IPS-15b (cell line): ENCODE results near the gene TBC1D12.
"Not testable (repeated sequence)": the region's sequence is repeated elsewhere in the genome, so short reads cannot be mapped to it uniquely, and the experiment has no call there.

Experiments
- H3K27me3 ChIP-seq: one replicate; pipeline ENCODE4 v1.6.1; 2013; ENCODE audit warnings: low read length; ENCODE audit not compliant: control insufficient read depth, insufficient read depth
- H3K36me3 ChIP-seq: one replicate; pipeline ENCODE4 v1.6.1; 2013; ENCODE audit warnings: low read length; ENCODE audit not compliant: control insufficient read depth, insufficient read depth
- H3K4me1 ChIP-seq: one replicate; pipeline ENCODE4 v1.6.1; 2013; ENCODE audit warnings: mild to moderate bottlenecking, low read length; ENCODE audit not compliant: control insufficient read depth, insufficient read depth
- H3K4me3 ChIP-seq: one replicate; pipeline ENCODE4 v1.5.1; 2013; ENCODE audit warnings: low read depth, low read length
- H3K9ac ChIP-seq: one replicate; pipeline ENCODE4 v1.6.1; 2013; ENCODE audit warnings: low read depth, mild to moderate bottlenecking, low read length
- H3K9me3 ChIP-seq: one replicate; pipeline ENCODE4 v1.6.1; 2013; ENCODE audit warnings: mild to moderate bottlenecking, low read length; ENCODE audit not compliant: control insufficient read depth, insufficient read depth

Gene TBC1D12

DNA sequence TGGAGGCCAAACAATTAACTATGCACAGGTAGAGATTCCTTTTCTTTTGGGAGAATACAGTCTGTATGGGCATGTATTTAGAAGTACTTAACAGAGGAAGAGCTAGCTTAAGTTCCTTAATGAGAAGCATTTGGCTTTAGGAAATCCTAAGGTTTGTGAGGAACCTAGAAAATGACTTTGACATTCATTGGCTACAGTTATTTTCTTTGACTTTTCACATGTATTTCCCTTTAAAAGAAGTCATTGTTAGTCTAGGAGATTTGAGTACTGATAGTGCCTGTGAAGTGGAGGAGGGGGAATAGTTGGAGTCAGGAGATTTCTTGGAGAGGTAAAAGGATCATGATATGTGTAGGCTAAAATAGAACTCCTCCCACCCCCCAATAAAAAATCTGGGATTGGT lies 146.9 kb downstream of the TBC1D12 start:
- Histone ChIP-seq H3K4me3 (peak overlapping the region; percentile 2), H3K9me3 (no peaks in the 10 kb centered on the region), H3K4me1 (peaks cover 4% of the 10 kb centered on the region), H3K27me3 (no peaks in the 10 kb centered on the region), H3K36me3 (peaks cover 4% of the 10 kb centered on the region), H3K9ac (no peak overlapping the region)

DNA sequence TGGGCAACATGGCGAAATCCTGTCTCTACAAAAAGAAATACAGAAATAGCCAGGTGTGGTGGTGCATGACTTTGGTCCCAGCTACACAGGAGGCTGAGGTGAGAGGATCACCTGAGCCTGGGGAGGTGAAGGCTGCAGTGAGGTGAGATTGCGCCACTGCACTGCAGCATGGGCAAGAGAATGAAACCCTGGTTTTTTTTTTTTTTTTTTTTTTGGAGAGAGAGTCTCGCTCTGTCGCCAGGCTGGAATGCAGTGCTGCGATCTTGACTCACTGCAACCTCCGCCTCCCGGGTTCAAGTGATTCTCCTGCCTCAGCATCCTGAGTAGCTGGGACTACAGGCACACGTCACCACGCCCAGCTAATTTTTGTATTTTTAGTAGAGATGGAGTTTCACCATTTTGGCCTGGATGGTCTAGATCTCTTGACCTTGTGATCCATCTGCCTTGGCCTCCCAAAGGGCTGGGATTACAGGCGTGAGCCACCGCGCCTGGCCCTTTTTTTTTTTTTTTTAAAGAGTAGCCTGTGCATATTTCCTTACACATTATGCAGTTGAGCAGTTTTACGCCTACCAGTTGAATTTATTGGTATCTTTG lies 165.5 kb downstream of the TBC1D12 start:
- H3K36me3 ChIP-seq, result peaks cover 34% of the 10 kb centered on the region
- not testable (repeated sequence) for H3K9ac ChIP-seq, H3K4me3 ChIP-seq, H3K27me3 ChIP-seq, H3K4me1 ChIP-seq, H3K9me3 ChIP-seq

DNA sequence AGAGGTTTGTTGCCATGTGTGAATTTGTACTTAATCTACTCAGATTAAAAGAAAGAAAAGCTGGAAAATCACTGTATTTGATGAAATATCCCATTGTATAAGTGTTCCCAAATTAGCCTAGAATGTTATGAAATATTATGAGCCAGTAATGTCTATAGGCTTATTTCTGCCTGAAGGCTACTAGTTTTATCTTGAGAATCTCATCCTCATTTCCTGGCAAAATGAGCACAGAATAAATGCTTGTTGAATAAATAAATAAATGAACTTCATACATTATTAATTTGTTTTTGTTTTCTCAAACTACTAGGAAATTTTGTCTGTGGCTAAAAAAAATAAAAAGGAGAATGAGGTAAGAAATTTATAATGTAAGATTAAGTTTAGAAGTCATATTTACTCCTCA lies 168.7 kb downstream of the TBC1D12 start:
- H3K27me3 ChIP-seq, result no peaks in the 10 kb centered on the region
- H3K9ac ChIP-seq, result no peak overlapping the region
- no peak overlapping the region for H3K4me3 ChIP-seq
- H3K9me3 ChIP-seq, result no peaks in the 10 kb centered on the region
- peaks cover 36% of the 10 kb centered on the region for H3K36me3 ChIP-seq
- no peaks in the 10 kb centered on the region for H3K4me1 ChIP-seq

DNA sequence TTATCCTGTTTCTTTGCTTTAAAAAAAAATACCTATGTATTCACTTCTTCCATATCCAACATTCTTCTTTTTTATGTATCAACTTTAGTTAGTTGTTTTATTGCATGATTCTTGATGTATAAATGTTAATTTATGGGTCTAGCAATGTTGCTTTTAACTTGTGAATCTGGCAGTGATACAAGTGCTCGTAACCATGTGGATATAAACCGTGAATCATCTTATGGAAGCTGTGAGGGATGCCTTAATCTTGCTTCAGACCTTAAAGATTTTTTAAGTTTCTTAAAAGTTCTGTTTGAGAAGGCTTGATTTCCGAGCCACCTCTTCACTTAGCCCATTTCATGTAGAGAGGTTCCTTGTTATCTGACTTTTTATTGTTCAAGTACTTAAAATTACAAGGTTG lies 169.2 kb downstream of the TBC1D12 start:
- Histone ChIP-seq H3K9me3 (no peaks in the 10 kb centered on the region), H3K27me3 (no peaks in the 10 kb centered on the region), H3K4me3 (no peak overlapping the region), H3K36me3 (peaks cover 36% of the 10 kb centered on the region), H3K4me1 (no peaks in the 10 kb centered on the region), H3K9ac (no peak overlapping the region)

DNA sequence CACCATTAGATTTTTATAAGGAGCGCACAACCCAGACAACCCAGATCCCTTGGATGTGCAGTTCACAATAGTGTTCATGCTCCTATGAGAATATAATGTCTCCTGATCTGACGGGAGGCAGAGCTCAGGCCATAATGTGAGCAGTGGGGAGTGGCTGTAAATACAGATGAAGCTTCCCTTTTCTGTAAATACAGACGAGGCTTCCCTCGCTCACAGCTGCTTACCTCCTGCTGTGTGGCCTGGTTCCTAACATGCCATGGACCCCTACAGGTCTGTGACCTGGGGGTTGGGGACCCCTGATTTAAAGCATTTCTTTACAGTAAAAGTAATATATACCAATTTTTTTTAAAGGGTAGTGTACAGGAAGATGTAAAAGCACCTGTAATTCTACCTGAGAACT lies 176.4 kb downstream of the TBC1D12 start:
- no peaks in the 10 kb centered on the region for H3K27me3 ChIP-seq
- no peaks in the 10 kb centered on the region for H3K9me3 ChIP-seq
- no peak overlapping the region for H3K9ac ChIP-seq
- H3K36me3 ChIP-seq, result peaks cover 9% of the 10 kb centered on the region
- no peak overlapping the region for H3K4me3 ChIP-seq
- no peaks in the 10 kb centered on the region for H3K4me1 ChIP-seq

DNA sequence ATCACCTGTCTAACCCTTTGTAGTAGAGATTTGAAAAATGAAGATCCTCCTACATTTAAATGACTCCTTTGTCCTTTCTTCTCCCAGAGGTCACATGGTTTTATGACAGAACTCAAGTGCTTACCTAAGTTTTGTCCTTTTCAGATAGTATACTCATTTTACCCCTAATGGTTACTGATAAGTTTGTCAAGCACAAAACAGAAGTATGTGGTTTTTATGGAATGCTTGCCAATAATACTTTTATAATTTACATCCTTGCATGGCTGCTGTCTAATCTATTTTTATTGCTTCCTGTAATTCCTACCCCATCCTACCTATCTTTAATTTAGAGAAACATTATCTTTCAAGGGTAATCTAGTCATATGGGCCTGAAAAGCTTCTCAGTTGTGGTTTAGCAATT lies 180.8 kb downstream of the TBC1D12 start:
- H3K4me3 ChIP-seq, result no peak overlapping the region
- H3K27me3 ChIP-seq, result no peaks in the 10 kb centered on the region
- no peaks in the 10 kb centered on the region for H3K9me3 ChIP-seq
- H3K9ac ChIP-seq, result no peak overlapping the region
- H3K4me1 ChIP-seq, result no peaks in the 10 kb centered on the region
- peaks cover 5% of the 10 kb centered on the region for H3K36me3 ChIP-seq
